Stimulated activated naive CD8-positive, alpha-beta T cell treated with anti-CD3 and anti-CD28 coated beads, Interleukin-15, Interleukin-2, amounts not matched to agents 100 U/mL and 50 U/mL, for 24 hours (primary cell): ENCODE results near the gene SNRNP48.

Experiments
- ATAC-seq: fragments of 150-1000 bp; cut with Tn5 transposase; one replicate; pipeline ENCODE4 v1.10.0; 2021
- DNase-seq: peaks from one replicate; pipeline ENCODE4 v3.0.0; 2021

SNRNP48 gene

GRCh38 chr6:7644417-7644816 is 54.4 kb downstream of the SNRNP48 start:
- no peak for ATAC-seq
- DNase-seq = no peak

- ATAC-seq (no peak), DNase-seq (no peak)
Observed at GRCh38 chr6:7646394-7646793, 56.4 kb downstream of the SNRNP48 start.

GRCh38 chr6:7647504-7647903 is 57.5 kb downstream of the SNRNP48 start:
- ATAC-seq (no peak), DNase-seq (no peak)

GRCh38 chr6:7649037-7649810 is 59.2 kb downstream of the SNRNP48 start:
- no peak for DNase-seq
- no peak for ATAC-seq

- DNase-seq (no peak), ATAC-seq (no peak)
Observed at GRCh38 chr6:7650878-7651277, 60.9 kb downstream of the SNRNP48 start.

GRCh38 chr6:7652957-7653356 is 63.0 kb downstream of the SNRNP48 start:
- DNase-seq (no peak), ATAC-seq (no peak)

GRCh38 chr6:7656355-7656754 is 66.4 kb downstream of the SNRNP48 start:
- DNase-seq = no peak
- no peak for ATAC-seq

- no peak for DNase-seq
- no peak for ATAC-seq
Observed at GRCh38 chr6:7658543-7658942, 68.5 kb downstream of the SNRNP48 start.

GRCh38 chr6:7661364-7661763 is 71.4 kb downstream of the SNRNP48 start:
- no peak for DNase-seq
- no peak for ATAC-seq
